Left lung (tissue), 10 donors: ENCODE measurements around the gene PAX8. TPM values are rescaled to one million over a fixed set of nuclear protein-coding genes. Genes with fewer than 3 reads are reported as not detected.

Source experiments
- ATAC-seq: fragments of 200-7000 bp; cut with Tn5 transposase; one replicate; pipeline ENCODE4 v1.9.1; 2020; ENCODE audit warnings: moderate library complexity
- DNase-seq, 4 donors: peaks; one replicate each; pipeline ENCODE4 v3.0.0-alpha.2; 2013 to 2020
- H3K27ac ChIP-seq, 2 donors: fragments of 200-600 bp; sonication (generic) in 1 of 2; one replicate each; pipeline versions ENCODE4 v1.5.0 to v1.8.0; 2020 to 2021
- H3K27me3 ChIP-seq, 2 donors: fragments of 200-600 bp; sonication (generic) in 1 of 2; one replicate each; pipeline versions ENCODE4 v1.5.0 to v1.8.0; 2020 to 2021
- H3K36me3 ChIP-seq, 2 donors: fragments of 200-600 bp; sonication (generic) in 1 of 2; one replicate each; pipeline versions ENCODE4 v1.5.0 to v1.8.0; 2020 to 2021
- H3K4me1 ChIP-seq, 2 donors: fragments of 200-600 bp; one replicate each; pipeline ENCODE4 v1.8.0; 2021
- H3K4me3 ChIP-seq, 2 donors: fragments of 200-600 bp; sonication (generic) in 1 of 2; one replicate each; pipeline versions ENCODE4 v1.5.0 to v1.8.0; 2020 to 2021; ENCODE audit warnings: mild to moderate bottlenecking in 1 of 2
- H3K9me3 ChIP-seq, 2 donors: fragments of 200-600 bp; sonication (generic) in 1 of 2; one replicate each; pipeline versions ENCODE4 v1.5.0 to v1.8.0; 2020 to 2021
- CTCF ChIP-seq, 2 donors: fragments of 200-600 bp; sonication (generic) in 1 of 2; IDR thresholded peaks; one replicate each; pipeline versions ENCODE4 v1.5.0 to v1.8.0; 2021; ENCODE audit warnings: antibody characterized with exemption in 2 of 2
- intact Hi-C, 2 donors: fragments of 100-400 bp; cut with DNase I; formaldehyde crosslinking; loops; one replicate each; pipeline versions ENCODE4 v1.11.2 to v1.14.2; 2022
- polyA plus RNA-seq, 6 donors: library from polyadenylated mRNA; unstranded; fragments of 120-200 nt; gene quantifications; one replicate each; pipeline ENCODE4 v1.2.1, GENCODE V29; 2013; ENCODE audit not compliant: insufficient read length in 6 of 6
- total RNA-seq, 2 donors: library from RNA; stranded (reverse); fragmentation: NEBNext Ultra II Directional; extraction: Animal tissue kit (Norgen Biotek cat#: 25700); gene quantifications; one replicate each; pipeline ENCODE4 v1.2.1, GENCODE V29; 2021
- donor health status: DM: no; HTN: yes; CAD: no.
- donor health status: DM: no; HTN: no; CAD: no.

The PAX8 gene
- total and polyA plus RNA-seq, 8 donors: 2.6 to 16.8 (median 6.4) TPM

- TF ChIP-seq CTCF (IDR thresholded peaks at IDR 0.05): no peak
- H3K36me3 ChIP-seq: peaks cover 0 to 37% of the 10 kb centered on the region in 2 donors
- peaks cover 1 to 60% of the 10 kb centered on the region in 2 donors for H3K4me1 ChIP-seq
- H3K27ac ChIP-seq: peak overlapping the region in 1 of 2 donors; percentile 33
- no peak overlapping the region for H3K4me3 ChIP-seq
- intact Hi-C loops: no loop called here
- no peak for ATAC-seq
- H3K27me3 ChIP-seq: no peaks in the 10 kb centered on the region
- DNase-seq: peak in 1 of 4 donors; percentile 21
- no peaks in the 10 kb centered on the region for H3K9me3 ChIP-seq
Observed at GRCh38 chr2:113186433-113186796, 92.3 kb downstream of the PAX8 start.

GRCh38 chr2:113185664-113186432, 92.9 kb downstream of the PAX8 start:
- peaks cover 0 to 37% of the 10 kb centered on the region in 2 donors for H3K36me3 ChIP-seq
- ATAC-seq (peak; percentile 84), DNase-seq (peak in 2 of 4 donors; percentile 72 to 88)
- H3K27me3 ChIP-seq: no peaks in the 10 kb centered on the region
- no peaks in the 10 kb centered on the region for H3K9me3 ChIP-seq
- peak overlapping the region in 1 of 2 donors; percentile 33 for H3K27ac ChIP-seq
- no peak for TF ChIP-seq CTCF (IDR thresholded peaks at IDR 0.05)
- peaks cover 4 to 65% of the 10 kb centered on the region in 2 donors for H3K4me1 ChIP-seq
- no peak overlapping the region for H3K4me3 ChIP-seq
- intact Hi-C loops: no loop called here

DNA sequence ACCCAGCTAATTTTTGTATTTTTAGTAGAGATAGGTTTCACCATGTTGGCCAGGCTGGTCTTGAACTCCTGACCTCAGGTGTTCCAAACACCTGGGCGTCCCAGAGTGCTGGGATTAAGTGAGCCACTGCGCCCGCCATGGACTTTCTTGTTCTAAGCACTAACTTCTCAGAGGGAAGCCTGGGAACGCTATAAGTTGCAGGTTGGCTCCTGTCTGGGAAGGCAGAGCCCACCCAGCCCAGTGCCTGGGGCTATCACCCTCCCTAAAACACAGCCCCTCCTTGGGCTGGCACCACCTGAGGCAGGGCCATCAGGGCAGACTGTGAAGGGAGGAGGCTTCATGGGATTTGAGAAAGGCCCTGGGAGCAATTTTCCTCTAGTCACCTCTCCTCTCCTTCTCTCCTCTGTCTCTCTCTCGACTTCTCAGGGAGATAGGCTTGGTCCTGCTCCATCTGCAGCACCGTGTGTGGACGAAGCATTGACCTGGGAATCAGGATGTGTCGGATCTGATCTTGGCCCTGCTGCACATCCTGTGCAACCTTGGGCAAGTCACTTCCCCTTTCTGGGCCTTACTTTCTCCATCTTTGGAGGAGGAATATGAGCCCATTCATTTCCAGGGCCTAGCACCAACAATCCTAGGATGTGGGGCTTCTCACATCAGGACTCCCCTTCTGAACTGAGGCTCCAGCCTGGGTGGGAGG, 94.0 kb downstream of the PAX8 start:
- DNase-seq (peak in 1 of 4 donors; percentile 32), ATAC-seq (no peak)
- Histone ChIP-seq H3K4me3 (no peak overlapping the region), H3K9me3 (no peaks in the 10 kb centered on the region), H3K4me1 (peaks cover 4 to 77% of the 10 kb centered on the region in 2 donors), H3K27me3 (no peaks in the 10 kb centered on the region), H3K27ac (no peak overlapping the region), H3K36me3 (peaks cover 0 to 37% of the 10 kb centered on the region in 2 donors)
- no peak for TF ChIP-seq CTCF (IDR thresholded peaks at IDR 0.05)
- intact Hi-C loops: no loop called here

- Histone ChIP-seq H3K4me1 (peaks cover 4 to 85% of the 10 kb centered on the region in 2 donors), H3K4me3 (no peak overlapping the region), H3K9me3 (no peaks in the 10 kb centered on the region), H3K27ac (no peak overlapping the region), H3K27me3 (no peaks in the 10 kb centered on the region), H3K36me3 (peaks cover 0 to 37% of the 10 kb centered on the region in 2 donors)
- no peak for TF ChIP-seq CTCF (IDR thresholded peaks at IDR 0.05)
- DNase-seq (peak in 1 of 4 donors; percentile 3), ATAC-seq (no peak)
- intact Hi-C loops: no loop called here
Observed at GRCh38 chr2:113183703-113184102, 95.0 kb downstream of the PAX8 start.

GRCh38 chr2:113183264-113183663, 95.5 kb downstream of the PAX8 start:
- no peaks in the 10 kb centered on the region for H3K27me3 ChIP-seq
- intact Hi-C loops: no loop called here
- H3K4me1 ChIP-seq: peaks cover 4 to 81% of the 10 kb centered on the region in 2 donors
- no peak overlapping the region for H3K4me3 ChIP-seq
- no peaks in the 10 kb centered on the region for H3K9me3 ChIP-seq
- DNase-seq: peak in 1 of 4 donors; percentile 48
- no peak overlapping the region for H3K27ac ChIP-seq
- TF ChIP-seq CTCF (IDR thresholded peaks at IDR 0.05): no peak
- H3K36me3 ChIP-seq: peaks cover 0 to 34% of the 10 kb centered on the region in 2 donors
- no peak for ATAC-seq
